Measurements from ENCODE around the gene HIC1.

Gene HIC1

DNA sequence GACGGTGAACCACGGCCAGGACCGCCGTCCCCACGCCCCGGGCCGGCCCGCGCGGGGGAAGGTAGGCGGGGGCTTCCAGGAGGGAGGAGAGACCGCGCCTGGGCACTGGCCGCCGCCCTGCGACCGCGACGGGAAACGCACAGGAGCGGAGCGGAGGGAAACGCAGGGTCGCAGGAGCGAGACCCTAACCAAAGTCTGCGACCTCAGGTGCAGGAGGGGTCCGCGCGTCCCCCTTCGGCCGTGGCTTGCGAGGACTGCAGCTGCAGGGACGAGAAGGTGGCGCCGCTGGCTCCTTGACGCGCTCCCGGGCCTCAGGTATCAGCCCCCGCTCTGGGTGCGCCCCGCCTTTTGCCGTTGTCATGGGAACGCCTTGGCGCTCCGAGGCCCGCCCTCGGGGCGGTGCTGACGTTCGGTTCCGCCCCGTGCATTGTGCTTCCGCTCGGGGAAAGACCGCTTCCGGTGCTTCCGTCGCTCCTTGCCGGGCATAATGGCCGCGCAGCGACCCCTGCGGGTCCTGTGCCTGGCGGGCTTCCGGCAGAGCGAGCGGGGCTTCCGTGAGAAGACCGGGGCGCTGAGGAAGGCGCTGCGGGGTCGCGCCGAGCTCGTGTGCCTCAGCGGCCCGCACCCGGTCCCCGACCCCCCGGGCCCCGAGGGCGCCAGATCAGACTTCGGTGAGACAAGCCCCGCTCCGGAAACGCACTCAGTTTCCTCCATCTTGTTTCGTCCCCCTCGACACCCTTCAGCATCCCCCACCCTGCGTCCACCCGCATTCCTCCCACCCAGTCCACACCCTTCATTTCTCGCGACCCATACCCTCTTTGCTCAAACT lies 13.1 kb upstream of the HIC1 start, which contains the start of gene OVCA2:
Gene OVCA2, plus strand, starts transcription at position 462 of the 829 bp plus-strand sequence. Its CDS starts 26 bp downstream, at position 488.
- Histone ChIP-seq H3K4me3 (ENCODE audit: low read depth, low read length) (peak within 1 kb of the TSS; percentile 67), H3K9me3 (ENCODE audit: severe bottlenecking) (no peaks in the 10 kb centered on the region), H3K27ac (peak within 1 kb of the TSS; percentile 99), H3K36me3 (peaks cover 48% of the 10 kb centered on the region), H3K27me3 (ENCODE audit: insufficient read depth, low read depth, severe bottlenecking) (no peaks in the 10 kb centered on the region)
- TF ChIP-seq CTCF (IDR thresholded peaks at IDR 0.05; ENCODE audit: low read depth, low read length) = peak; percentile 65
- peak; percentile 96 for DNase-seq

DNA sequence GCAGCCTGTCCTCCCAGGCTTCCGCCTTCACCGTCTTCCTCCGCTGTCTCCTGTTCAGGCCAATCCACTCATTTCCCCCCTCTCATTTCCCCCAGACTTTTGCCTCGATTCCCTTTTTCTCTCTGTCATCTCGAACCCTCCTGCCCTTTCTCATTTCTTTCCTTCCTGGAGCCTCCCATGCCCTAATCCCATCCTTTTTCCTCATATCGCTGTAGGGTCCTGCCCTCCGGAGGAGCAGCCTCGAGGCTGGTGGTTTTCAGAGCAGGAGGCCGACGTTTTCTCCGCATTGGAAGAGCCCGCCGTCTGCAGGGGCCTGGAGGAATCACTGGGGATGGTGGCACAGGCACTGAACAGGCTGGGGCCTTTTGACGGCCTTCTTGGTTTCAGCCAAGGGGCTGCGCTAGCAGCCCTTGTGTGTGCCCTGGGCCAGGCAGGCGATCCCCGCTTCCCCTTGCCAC lies 12.5 kb upstream of the HIC1 start:
- H3K36me3 ChIP-seq = peaks cover 44% of the 10 kb centered on the region
- H3K4me3 ChIP-seq (ENCODE audit: low read depth, low read length) = peak overlapping the region; percentile 67
- peak; percentile 53 for DNase-seq
- TF ChIP-seq CTCF (IDR thresholded peaks at IDR 0.05; ENCODE audit: low read depth, low read length) = peak; percentile 48
- no peaks in the 10 kb centered on the region for H3K27me3 ChIP-seq (ENCODE audit: insufficient read depth, low read depth, severe bottlenecking)
- no peaks in the 10 kb centered on the region for H3K9me3 ChIP-seq (ENCODE audit: severe bottlenecking)
- peak overlapping the region; percentile 99 for H3K27ac ChIP-seq

- H3K27ac ChIP-seq = no peak overlapping the region; the same call in 1 of the 2 replicates
- H3K9me3 ChIP-seq (ENCODE audit: severe bottlenecking) = no peaks in the 10 kb centered on the region
- H3K27me3 ChIP-seq (ENCODE audit: insufficient read depth, low read depth, severe bottlenecking) = no peaks in the 10 kb centered on the region
- H3K36me3 ChIP-seq = peaks cover 42% of the 10 kb centered on the region
- no peak for DNase-seq
- no peak overlapping the region for H3K4me3 ChIP-seq (ENCODE audit: low read depth, low read length)
- no peak for TF ChIP-seq CTCF (IDR thresholded peaks at IDR 0.05; ENCODE audit: low read depth, low read length)
These were observed 12.0 kb upstream of the HIC1 start for GRCh38 chr17:2042933-2043332.

DNA sequence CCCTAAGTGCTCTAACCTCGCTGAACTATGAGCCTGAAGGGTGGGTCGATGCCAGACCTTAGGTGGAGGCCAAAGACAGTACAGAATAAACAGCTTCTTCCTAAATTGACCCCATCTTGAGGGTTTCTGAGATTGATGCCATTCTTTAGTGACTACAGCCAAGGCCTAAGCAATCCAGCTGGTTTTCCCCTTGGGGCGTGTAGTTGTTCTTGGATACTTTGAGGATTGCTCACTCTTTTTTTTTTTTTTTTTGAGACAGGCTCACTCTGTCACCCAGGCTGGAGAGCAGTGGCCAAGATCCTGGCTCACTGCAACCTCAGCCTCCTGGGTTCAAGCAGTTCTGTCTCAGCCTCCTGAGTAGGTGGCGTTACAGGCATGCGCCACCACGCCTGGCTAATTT lies 11.1 kb upstream of the HIC1 start:
- no peak for DNase-seq
- TF ChIP-seq CTCF (IDR thresholded peaks at IDR 0.05; ENCODE audit: low read depth, low read length) = no peak
- peaks cover 37% of the 10 kb centered on the region for H3K36me3 ChIP-seq
- no peaks in the 10 kb centered on the region for H3K9me3 ChIP-seq (ENCODE audit: severe bottlenecking)
- H3K4me3 ChIP-seq (ENCODE audit: low read depth, low read length) = no peak overlapping the region
- no peaks in the 10 kb centered on the region for H3K27me3 ChIP-seq (ENCODE audit: insufficient read depth, low read depth, severe bottlenecking)
- no peak overlapping the region for H3K27ac ChIP-seq

DNA sequence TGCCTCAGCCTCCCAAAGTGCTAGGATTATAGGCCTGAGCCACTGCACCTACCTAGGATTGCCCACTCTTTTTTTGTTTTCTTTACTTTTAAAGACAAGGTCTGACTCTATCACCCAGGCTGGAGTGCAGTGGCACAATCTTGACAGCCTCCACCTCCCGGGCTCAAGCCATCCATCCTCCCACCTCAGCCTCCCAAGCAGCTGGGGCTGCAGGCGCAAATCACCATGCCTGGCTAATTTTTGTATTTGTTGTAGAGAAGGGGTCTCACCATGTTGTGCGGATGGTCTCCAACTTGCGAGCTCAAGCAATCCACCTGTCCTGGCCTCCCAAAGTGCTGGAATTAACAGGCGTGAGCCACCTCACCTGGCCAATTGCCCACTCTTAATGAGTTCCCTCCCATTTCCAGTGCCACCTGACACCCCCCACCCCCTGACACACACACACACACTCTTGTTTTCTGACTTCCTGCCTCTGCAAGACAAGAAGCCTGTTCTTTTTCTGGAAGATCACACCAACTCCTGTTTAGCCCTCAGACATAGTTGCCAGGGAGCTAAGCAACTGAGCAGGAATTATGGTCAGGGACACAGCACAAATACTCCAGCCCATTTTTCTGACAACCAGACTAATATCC lies 10.5 kb upstream of the HIC1 start:
- H3K36me3 ChIP-seq = peaks cover 36% of the 10 kb centered on the region
- DNase-seq = no peak
- no peak overlapping the region for H3K27ac ChIP-seq
- no peaks in the 10 kb centered on the region for H3K9me3 ChIP-seq (ENCODE audit: severe bottlenecking)
- H3K27me3 ChIP-seq (ENCODE audit: insufficient read depth, low read depth, severe bottlenecking) = no peaks in the 10 kb centered on the region
- TF ChIP-seq CTCF (IDR thresholded peaks at IDR 0.05; ENCODE audit: low read depth, low read length) = no peak
- H3K4me3 ChIP-seq (ENCODE audit: low read depth, low read length) = no peak overlapping the region

Data from WERI-Rb-1 (cell line).